ENCODE results near the gene LMAN1.

LMAN1 gene

DNA sequence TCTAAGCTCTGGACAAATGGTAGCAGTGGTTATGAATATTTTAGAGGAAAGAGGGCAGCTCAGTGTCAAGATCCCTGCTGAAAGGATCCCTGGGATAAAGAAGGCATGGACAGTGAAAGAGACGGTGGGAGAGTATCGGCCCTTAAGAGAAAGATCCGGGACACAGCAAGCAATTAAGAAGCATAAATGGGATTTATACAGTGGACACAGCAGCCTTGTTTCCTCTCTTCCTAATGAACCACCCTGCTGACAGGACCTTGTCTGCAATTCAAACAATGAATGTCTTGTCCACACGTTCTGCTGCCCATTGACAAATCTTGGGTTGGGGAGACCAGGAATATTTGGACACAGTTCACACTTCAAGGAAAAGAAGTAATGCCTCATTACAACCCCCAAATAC is 57.1 kb downstream of the LMAN1 start:
- DNase-seq, result no peak

DNA sequence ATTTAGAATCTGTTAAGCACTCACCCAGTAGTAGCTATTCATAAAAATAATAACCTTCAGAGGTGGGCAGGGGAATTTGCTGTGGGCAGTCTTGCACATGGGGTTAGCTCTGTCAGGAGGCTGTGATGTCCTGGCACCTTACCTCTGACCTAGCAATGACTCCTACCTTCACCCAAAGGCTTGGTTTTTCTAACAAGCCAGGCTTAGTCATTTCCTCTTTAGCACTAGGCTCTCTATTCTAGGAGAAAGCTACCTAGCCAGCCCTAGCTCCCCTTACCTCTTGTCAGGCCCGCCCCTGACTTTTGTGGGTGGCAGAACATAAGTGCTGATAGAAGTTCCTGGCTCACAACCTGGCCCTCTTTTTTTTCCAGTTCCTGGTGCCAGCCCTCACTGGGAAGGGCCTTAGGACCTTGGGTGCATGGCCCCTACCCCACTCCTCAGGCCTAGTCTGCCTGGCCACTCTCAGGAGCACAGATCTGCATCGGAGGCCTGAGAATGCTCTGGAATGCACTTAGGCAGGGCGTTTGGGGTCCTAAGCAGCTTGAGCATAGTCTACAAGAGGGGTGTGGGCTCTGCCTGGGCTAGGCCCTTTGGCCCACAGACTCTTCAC is 58.3 kb downstream of the LMAN1 start:
- DNase-seq, result no peak

DNA sequence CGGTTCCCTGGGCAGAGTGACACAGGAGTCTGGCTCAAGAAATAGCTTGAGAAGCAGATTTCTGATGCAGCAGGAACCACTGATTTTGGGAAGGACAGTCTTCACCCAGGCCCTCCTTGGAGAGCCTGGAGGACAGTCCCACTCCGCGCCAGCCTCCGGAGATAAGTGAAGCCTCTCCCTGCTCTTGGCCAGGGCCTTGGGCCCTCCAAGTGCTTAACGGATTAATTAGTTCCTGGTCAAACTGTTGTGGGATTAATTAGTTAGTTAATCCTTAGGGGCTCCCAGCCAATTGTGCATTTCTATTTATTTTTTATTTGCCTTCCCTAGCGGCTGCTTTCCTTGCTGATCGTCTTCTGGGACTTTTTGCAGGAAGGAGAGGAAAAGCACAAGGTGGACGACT is 60.2 kb downstream of the LMAN1 start:
- no peak for DNase-seq

DNA sequence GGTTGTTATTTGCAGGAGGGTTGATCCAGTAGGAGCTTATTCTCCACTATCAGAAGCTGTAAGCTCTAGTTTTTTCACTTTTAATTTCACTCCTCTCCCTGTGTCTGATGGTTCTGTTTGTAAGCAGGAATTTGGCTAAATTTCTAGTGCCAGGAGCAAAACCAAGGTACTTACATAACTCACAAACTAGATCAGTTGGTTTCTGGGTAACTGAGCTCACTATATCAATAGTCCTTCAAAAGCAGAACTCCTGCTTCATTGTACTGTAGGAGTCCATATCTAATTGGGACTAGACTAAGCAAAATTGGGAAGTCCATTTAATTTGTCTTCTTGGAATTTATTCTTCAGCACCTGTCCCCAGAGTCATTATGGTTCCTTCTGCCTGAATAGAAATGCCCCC is 65.7 kb downstream of the LMAN1 start:
- no peak for DNase-seq

DNA sequence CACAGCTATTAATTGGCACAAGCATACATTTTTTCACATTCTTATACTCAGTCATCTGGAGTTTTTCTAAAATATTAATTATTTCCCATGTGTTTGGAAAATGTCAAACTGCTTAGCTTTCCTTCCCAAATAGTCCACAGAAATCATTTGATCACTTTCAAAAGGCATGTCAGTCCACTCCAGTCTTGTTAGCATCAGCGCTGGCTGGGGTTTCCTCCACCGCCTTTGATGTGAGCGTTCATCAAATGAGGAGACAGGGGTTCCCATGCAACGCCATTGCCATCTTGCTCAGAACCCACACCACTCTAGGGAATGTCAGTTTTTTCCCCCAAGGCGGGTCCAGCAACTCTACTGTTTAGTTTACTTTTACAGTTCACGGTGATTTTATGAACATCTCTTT is 72.7 kb downstream of the LMAN1 start:
- no peak for DNase-seq

DNA sequence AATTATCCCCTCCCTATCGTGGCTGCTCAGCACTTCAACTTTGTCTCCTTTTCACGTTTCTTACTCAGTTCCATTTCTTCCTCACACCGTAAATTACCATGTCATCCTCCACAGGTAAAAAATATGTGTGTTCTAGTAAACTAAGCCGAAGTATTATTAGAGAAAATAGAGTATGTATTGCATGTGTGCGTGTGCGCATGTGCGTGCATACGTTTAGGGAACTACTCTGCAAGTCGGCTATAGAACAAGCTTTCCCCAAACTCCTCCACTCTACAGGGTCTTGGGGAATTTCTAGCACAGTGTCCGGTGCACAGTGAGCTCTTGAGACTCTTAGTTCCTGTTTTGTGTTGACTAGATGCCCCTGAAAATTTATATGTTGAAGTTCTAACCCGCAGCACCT is 76.7 kb downstream of the LMAN1 start:
- no peak for DNase-seq

DNA sequence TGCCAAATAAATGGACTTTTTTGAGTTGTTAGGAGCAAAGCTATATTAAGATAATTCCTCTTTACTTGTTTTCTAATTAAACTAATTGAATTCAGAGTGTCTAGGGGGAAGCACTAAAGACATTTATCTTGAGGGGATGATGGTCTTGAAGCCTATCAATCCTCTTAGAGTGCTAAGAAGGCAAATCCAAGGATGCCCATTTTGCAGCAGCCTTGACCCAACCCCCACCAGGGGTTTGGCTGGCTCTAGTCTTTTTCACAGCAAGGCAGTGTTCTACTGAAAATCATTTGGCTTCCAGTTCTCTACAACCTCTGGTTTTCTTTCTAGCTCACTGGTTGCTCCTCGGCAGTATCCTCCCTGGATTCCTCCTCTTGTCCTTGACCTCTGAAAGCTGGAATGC is 79.3 kb downstream of the LMAN1 start:
- DNase-seq, result no peak

DNA sequence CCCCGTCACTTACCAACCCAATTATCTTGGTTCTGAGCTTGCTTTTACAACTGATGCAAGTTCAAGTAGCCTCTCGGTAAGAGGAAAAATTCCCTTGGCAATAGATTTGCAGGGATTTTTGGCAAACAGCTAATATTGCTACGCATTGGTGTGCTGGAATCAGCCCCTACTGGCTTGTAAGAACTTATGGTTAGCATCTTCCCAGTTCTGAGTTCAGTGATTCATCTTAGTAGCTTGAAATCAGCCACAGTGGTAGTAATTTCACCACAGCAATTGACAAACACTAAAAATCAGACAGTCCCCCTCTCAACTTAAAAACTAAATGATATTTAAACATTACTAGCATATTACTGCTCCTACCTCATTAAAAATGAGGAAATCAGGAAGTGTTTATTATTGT is 79.9 kb downstream of the LMAN1 start:
- no peak for DNase-seq

DNA sequence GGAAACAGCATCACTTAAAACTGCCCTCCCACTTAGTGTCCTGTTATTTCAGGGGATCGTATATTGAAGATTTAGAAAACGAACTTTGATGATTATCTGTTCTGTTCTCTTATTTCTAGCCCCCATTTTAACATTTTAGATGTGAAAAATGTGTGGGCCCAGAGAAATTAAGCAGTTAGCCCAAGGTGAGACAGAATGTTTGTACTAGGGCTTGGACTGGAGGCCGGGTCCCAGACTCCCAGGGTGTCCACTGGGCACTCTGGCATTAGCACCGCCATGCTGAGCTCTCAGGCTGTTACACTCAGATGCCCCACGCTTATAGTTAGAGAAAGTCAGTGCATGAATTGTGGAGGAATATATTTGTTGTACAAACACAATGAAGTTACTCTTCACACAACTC is 80.3 kb downstream of the LMAN1 start:
- no peak for DNase-seq

Data from NCI-H1694 (cell line).